HCT116 (cell line): Measurements from ENCODE around the gene UGP2. TPM values are rescaled to one million over a fixed set of nuclear protein-coding genes. Genes with fewer than 3 reads are reported as not detected.

Experiments used
- ATAC-seq: fragments of 200-7000 bp; cut with Tn5 transposase; 2 replicates; pipeline ENCODE4 v1.9.1; 2020; ENCODE audit warnings: mild to moderate bottlenecking, moderate library complexity
- BruUV-seq: library from RNA; stranded (reverse); fragments of 400-500 nt; replicated peaks from 2 replicates; lab custom pipeline; 2021; lab: Mats Ljungman, UMichigan
- CTCF ChIA-PET: fragments of 300-600 bp; sonication (Branson Sonifier 250); formaldehyde crosslinking; loops from one replicate; lab custom pipeline; 2021; ENCODE audit warnings: antibody characterized with exemption; lab: Charles Lee
- POLR2A ChIA-PET: fragments of 300-600, 350-600 bp; sonication (Branson Sonifier 250); formaldehyde crosslinking; loops from one replicate; lab custom pipeline; 2021; ENCODE audit warnings: antibody characterized with exemption; lab: Charles Lee
- RAD21 ChIA-PET, 2 experiments: fragments of 300-600 bp; sonication (Branson Sonifier 250); formaldehyde crosslinking; loops; one replicate each; lab custom pipeline; 2023; ENCODE audit warnings: low total read pairs in 2 of 2; ENCODE audit not compliant: uncharacterized antibody in 2 of 2, unreplicated experiment in 2 of 2, low non-redundant PET in 1 of 2; lab: Charles Lee
- DNase-seq: peaks from one replicate; pipeline ENCODE4 v3.0.0-alpha.2; 2010; ENCODE audit warnings: low read depth, low spot score
- H2AFZ ChIP-seq: fragments of 200-600 bp; shearing (Covaris generic), sonication (generic); 2 replicates; pipeline ENCODE4 v1.6.1; 2017; ENCODE audit warnings: low read depth, mixed run types, mixed read lengths, antibody characterized with exemption, low read length; ENCODE audit not compliant: poor library complexity, severe bottlenecking
- H3K27ac ChIP-seq: 2 replicates; pipeline ENCODE4 v1.5.1; 2012; ENCODE audit warnings: low read depth, low read length
- H3K27me3 ChIP-seq: fragments of 200-600 bp; sonication (generic); 2 replicates; pipeline ENCODE4 v1.6.1; 2016; ENCODE audit warnings: mixed run types, low read length, mixed read lengths; ENCODE audit not compliant: insufficient read depth
- H3K36me3 ChIP-seq, 2 experiments: fragments of 200-500 bp in 1 of 2; fragments of 200-600 bp in 1 of 2; sonication (Bioruptor generic) in 1 of 2; sonication (generic) in 1 of 2; 2 replicates each; pipeline versions ENCODE4 v1.5.1 to v1.6.1; 2014 to 2016; ENCODE audit warnings: low read length in 2 of 2, inconsistent platforms in 1 of 2, mixed read lengths in 1 of 2, mixed run types in 1 of 2; ENCODE audit not compliant: insufficient read depth in 2 of 2, control insufficient read depth in 1 of 2
- H3K4me1 ChIP-seq, 2 experiments: fragments of 200-600 bp in 1 of 2; sonication (generic) in 1 of 2; 2 replicates each; pipeline versions ENCODE4 v1.5.1 to v1.6.1; 2012 to 2017; ENCODE audit warnings: low read length in 2 of 2, inconsistent platforms in 1 of 2, mild to moderate bottlenecking in 1 of 2, mixed read lengths in 1 of 2, mixed run types in 1 of 2, moderate library complexity in 1 of 2; ENCODE audit not compliant: insufficient read depth in 2 of 2, control insufficient read depth in 1 of 2
- H3K4me2 ChIP-seq: fragments of 200-600 bp; sonication (generic); 2 replicates; pipeline ENCODE4 v1.6.1; 2017; ENCODE audit warnings: mixed run types, low read length, mixed read lengths
- H3K4me3 ChIP-seq, 2 experiments: fragments of 200-600 bp in 1 of 2; sonication (generic) in 1 of 2; replicated peaks in 1 of 2; 2 replicates each; pipeline ENCODE4 v1.5.1; 2011 to 2016; ENCODE audit warnings: low read length in 2 of 2, control low read depth in 1 of 2, low read depth in 1 of 2, mild to moderate bottlenecking in 1 of 2, mixed read lengths in 1 of 2, mixed run types in 1 of 2
- H3K79me2 ChIP-seq: fragments of 200-600 bp; sonication (generic); 2 replicates; pipeline ENCODE4 v1.6.1; 2017; ENCODE audit warnings: mild to moderate bottlenecking, mixed run types, low read length, moderate library complexity, mixed read lengths; ENCODE audit not compliant: insufficient read depth
- H3K9ac ChIP-seq: fragments of 200-600 bp; sonication (generic); 2 replicates; pipeline ENCODE4 v1.6.1; 2016; ENCODE audit warnings: low read length, mixed read lengths
- H3K9me2 ChIP-seq: fragments of 200-600 bp; sonication (generic), shearing (Covaris generic); 2 replicates; pipeline ENCODE4 v1.6.1; 2017; ENCODE audit warnings: mixed run types, mild to moderate bottlenecking, moderate library complexity; ENCODE audit not compliant: insufficient read depth
- H3K9me3 ChIP-seq, 2 experiments: fragments of 200-500 bp in 1 of 2; fragments of 200-600 bp in 1 of 2; sonication (Bioruptor generic) in 1 of 2; sonication (generic) in 1 of 2; 2 replicates each; pipeline ENCODE4 v1.6.1; 2014 to 2017; ENCODE audit warnings: low read length in 2 of 2, mixed read lengths in 2 of 2, inconsistent platforms in 1 of 2, low read depth in 1 of 2, mild to moderate bottlenecking in 1 of 2, mixed run types in 1 of 2, moderate library complexity in 1 of 2; ENCODE audit not compliant: control insufficient read depth in 1 of 2, insufficient read depth in 1 of 2
- H4K20me1 ChIP-seq: fragments of 200-600 bp; sonication (generic), shearing (Covaris generic); 2 replicates; pipeline ENCODE4 v1.6.1; 2017; ENCODE audit warnings: mixed run types, mild to moderate bottlenecking, moderate library complexity; ENCODE audit not compliant: insufficient read depth
- CBX3 ChIP-seq: IDR thresholded peaks from 2 replicates; pipeline ENCODE4 v1.6.1; 2012; ENCODE audit warnings: low read depth
- EGR1 ChIP-seq: IDR thresholded peaks from 2 replicates; pipeline ENCODE4 v1.6.1; 2012; ENCODE audit warnings: low read depth
- ELF1 ChIP-seq: IDR thresholded peaks from 2 replicates; pipeline ENCODE4 v1.6.1; 2012; ENCODE audit warnings: low read depth, borderline replicate concordance
- EZH2 ChIP-seq: fragments of 200-600 bp; sonication (generic); IDR thresholded peaks from 2 replicates; pipeline ENCODE4 v1.6.1; 2017; ENCODE audit warnings: antibody characterized with exemption, mixed run types
- EZH2phosphoT487 ChIP-seq: fragments of 200-600 bp; IDR thresholded peaks from 2 replicates; pipeline ENCODE4 v1.6.1; 2018; ENCODE audit warnings: antibody characterized with exemption, borderline replicate concordance
- JUND ChIP-seq: IDR thresholded peaks from 2 replicates; pipeline ENCODE4 v1.6.1; 2012
- POLR2A ChIP-seq: IDR thresholded peaks from 2 replicates; pipeline ENCODE4 v1.7.0; 2011; ENCODE audit warnings: borderline replicate concordance; ENCODE audit not compliant: insufficient read depth, insufficient read length; ENCODE audit errors: extremely low read depth
- POLR2AphosphoS5 ChIP-seq: IDR thresholded peaks from 2 replicates; pipeline ENCODE4 v1.6.1; 2011; ENCODE audit warnings: mild to moderate bottlenecking, low read depth, low read length, moderate library complexity
- RAD21 ChIP-seq: IDR thresholded peaks from 2 replicates; pipeline ENCODE4 v1.6.1; 2012; ENCODE audit warnings: low read depth, mild to moderate bottlenecking
- SIN3A ChIP-seq: IDR thresholded peaks from 2 replicates; pipeline ENCODE4 v1.6.1; 2012; ENCODE audit warnings: low read depth
- SP1 ChIP-seq: IDR thresholded peaks from 2 replicates; pipeline ENCODE4 v1.6.1; 2012; ENCODE audit warnings: low read depth
- SRF ChIP-seq: IDR thresholded peaks from 2 replicates; pipeline ENCODE4 v1.6.1; 2012; ENCODE audit warnings: low read depth
- TCF7L2 ChIP-seq: IDR thresholded peaks from 2 replicates; pipeline ENCODE4 v1.7.0; 2011; ENCODE audit warnings: borderline replicate concordance, inconsistent platforms; ENCODE audit not compliant: insufficient read depth, insufficient read length; ENCODE audit errors: extremely low read depth
- YY1 ChIP-seq: IDR thresholded peaks from 2 replicates; pipeline ENCODE4 v1.6.1; 2011; ENCODE audit warnings: low read length, low read depth, moderate library complexity, mild to moderate bottlenecking; ENCODE audit not compliant: insufficient replicate concordance; ENCODE audit errors: extremely low read depth
- ZNF274 ChIP-seq: fragments of 200-500 bp; sonication (Bioruptor generic); IDR thresholded peaks from 2 replicates; pipeline ENCODE4 v1.6.1; 2014; ENCODE audit warnings: mild to moderate bottlenecking, low read depth, low read length, inconsistent platforms
- intact Hi-C: fragments of 100-400 bp; cut with micrococcal nuclease; formaldehyde crosslinking; loops from 2 replicates; pipeline ENCODE4 v1.10.0; 2022
- total RNA-seq: library from RNA; stranded (reverse); gene quantifications from one replicate; pipeline ENCODE4 v1.2.1, GENCODE V29; 2021; ENCODE audit not compliant: unreplicated experiment
- TF ChIP-seq, protein P1 (sequence below): IDR thresholded peaks from 2 replicates; pipeline ENCODE4 v1.6.1; 2012
- TF ChIP-seq, protein P2 (sequence below), 3 experiments: fragments of 200-600 bp in 1 of 3; sonication (generic) in 1 of 3; IDR thresholded peaks in 2 of 3; conservative IDR thresholded peaks in 1 of 3; 2 replicates each; pipeline ENCODE4 v1.5.1; 2012 to 2017; ENCODE audit warnings: low read depth in 2 of 3, low read length in 2 of 3, antibody characterized with exemption in 1 of 3, borderline replicate concordance in 1 of 3, control low read depth in 1 of 3, mild to moderate bottlenecking in 1 of 3, mixed read lengths in 1 of 3, mixed run types in 1 of 3, moderate library complexity in 1 of 3; ENCODE audit not compliant: insufficient read depth in 1 of 3
- TF ChIP-seq, protein P3 (sequence below): IDR thresholded peaks from 2 replicates; pipeline ENCODE4 v1.6.1; 2011; ENCODE audit warnings: mild to moderate bottlenecking, low read length, moderate library complexity; ENCODE audit not compliant: insufficient replicate concordance; ENCODE audit errors: extremely low read depth

UGP2 gene
- total RNA-seq, 1 experiment from 2014 or later, result 57.1 TPM

DNA sequence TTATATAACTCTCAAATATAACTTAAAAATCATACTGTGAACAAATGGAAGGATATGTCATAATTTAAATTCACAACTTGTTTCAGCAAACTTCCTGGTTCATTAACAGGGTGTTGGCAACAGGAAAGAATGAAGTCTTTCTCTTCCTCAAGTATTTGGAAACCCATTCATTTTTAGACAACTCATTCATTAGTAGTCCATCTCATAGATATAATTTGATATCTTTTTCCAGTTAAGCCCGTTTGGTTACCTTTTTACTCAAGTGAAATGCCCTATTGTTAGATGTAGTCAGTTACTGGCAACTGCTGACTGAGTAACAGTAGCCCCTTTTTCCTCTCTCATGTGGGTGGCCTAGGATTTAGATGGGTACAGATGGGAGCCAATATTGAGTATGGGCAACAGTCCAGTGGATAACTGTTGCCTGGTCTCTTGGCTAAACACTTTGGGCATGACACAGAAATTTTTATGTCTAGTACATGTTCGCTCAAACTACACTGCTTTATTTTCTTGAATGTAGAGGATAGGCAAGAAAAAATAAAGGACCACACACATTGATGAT is 4.6 kb upstream of the UGP2 start:
- Histone ChIP-seq H3K4me1 (peaks cover 4 to 8% of the 10 kb centered on the region in 2 experiments; a peak in 3 of 4 replicates), H3K9me3 (no peaks in the 10 kb centered on the region), H3K4me2 (no peak overlapping the region), H3K79me2 (peaks cover 5% of the 10 kb centered on the region), H3K9ac (no peak overlapping the region), H3K9me2 (no peaks in the 10 kb centered on the region), H3K4me3 (no peak overlapping the region), H4K20me1 (no peaks in the 10 kb centered on the region), H3K36me3 (no peaks in the 10 kb centered on the region), H3K27ac (no peak overlapping the region), H2AFZ (no peak overlapping the region), H3K27me3 (no peaks in the 10 kb centered on the region)
- BruUV-seq, result no TSS peak
- ATAC-seq, result no peak
- no peak for TF ChIP-seq YY1
- no peak for TF ChIP-seq EZH2phosphoT487
- no peak for TF ChIP-seq EGR1
- no peak for TF ChIP-seq TCF7L2
- no peak for TF ChIP-seq POLR2AphosphoS5
- TF ChIP-seq, protein P1, sequence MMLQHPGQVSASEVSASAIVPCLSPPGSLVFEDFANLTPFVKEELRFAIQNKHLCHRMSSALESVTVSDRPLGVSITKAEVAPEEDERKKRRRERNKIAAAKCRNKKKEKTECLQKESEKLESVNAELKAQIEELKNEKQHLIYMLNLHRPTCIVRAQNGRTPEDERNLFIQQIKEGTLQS, result no peak
- TF ChIP-seq EZH2, result no peak
- no peak for TF ChIP-seq POLR2A
- TF ChIP-seq SRF, result no peak
- TF ChIP-seq SP1, result no peak
- TF ChIP-seq, protein P2, sequence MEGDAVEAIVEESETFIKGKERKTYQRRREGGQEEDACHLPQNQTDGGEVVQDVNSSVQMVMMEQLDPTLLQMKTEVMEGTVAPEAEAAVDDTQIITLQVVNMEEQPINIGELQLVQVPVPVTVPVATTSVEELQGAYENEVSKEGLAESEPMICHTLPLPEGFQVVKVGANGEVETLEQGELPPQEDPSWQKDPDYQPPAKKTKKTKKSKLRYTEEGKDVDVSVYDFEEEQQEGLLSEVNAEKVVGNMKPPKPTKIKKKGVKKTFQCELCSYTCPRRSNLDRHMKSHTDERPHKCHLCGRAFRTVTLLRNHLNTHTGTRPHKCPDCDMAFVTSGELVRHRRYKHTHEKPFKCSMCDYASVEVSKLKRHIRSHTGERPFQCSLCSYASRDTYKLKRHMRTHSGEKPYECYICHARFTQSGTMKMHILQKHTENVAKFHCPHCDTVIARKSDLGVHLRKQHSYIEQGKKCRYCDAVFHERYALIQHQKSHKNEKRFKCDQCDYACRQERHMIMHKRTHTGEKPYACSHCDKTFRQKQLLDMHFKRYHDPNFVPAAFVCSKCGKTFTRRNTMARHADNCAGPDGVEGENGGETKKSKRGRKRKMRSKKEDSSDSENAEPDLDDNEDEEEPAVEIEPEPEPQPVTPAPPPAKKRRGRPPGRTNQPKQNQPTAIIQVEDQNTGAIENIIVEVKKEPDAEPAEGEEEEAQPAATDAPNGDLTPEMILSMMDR (IDR thresholded peaks at IDR 0.05 in 2 of 3, conservative IDR thresholded peaks at IDR 0.05 in 1 of 3; ENCODE audit: borderline replicate concordance in 1 of 3, insufficient read depth in 1 of 3, low read depth in 2 of 3, low read length in 2 of 3), result no peak
- TF ChIP-seq SIN3A, result no peak
- no peak for TF ChIP-seq JUND
- TF ChIP-seq ZNF274, result no peak
- TF ChIP-seq, protein P3, sequence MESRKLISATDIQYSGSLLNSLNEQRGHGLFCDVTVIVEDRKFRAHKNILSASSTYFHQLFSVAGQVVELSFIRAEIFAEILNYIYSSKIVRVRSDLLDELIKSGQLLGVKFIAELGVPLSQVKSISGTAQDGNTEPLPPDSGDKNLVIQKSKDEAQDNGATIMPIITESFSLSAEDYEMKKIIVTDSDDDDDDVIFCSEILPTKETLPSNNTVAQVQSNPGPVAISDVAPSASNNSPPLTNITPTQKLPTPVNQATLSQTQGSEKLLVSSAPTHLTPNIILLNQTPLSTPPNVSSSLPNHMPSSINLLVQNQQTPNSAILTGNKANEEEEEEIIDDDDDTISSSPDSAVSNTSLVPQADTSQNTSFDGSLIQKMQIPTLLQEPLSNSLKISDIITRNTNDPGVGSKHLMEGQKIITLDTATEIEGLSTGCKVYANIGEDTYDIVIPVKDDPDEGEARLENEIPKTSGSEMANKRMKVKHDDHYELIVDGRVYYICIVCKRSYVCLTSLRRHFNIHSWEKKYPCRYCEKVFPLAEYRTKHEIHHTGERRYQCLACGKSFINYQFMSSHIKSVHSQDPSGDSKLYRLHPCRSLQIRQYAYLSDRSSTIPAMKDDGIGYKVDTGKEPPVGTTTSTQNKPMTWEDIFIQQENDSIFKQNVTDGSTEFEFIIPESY, result no peak
- no peak for TF ChIP-seq ELF1
- TF ChIP-seq CBX3, result no peak
- no peak for TF ChIP-seq RAD21
- intact Hi-C loops, result no loop called here
- ChIA-PET CTCF (interaction anchor here (0.8 kb wide), 1 partner anchor 8 kb away, joined by 3 read pairs; no protein-coding TSS in a partner anchor), RAD21 (no interaction called here), POLR2A (no interaction called here)
- DNase-seq, result no peak
